HepG2 (cell line): ENCODE measurements around the gene FAM131A. TPM values are rescaled to one million over a fixed set of nuclear protein-coding genes. Genes with fewer than 3 reads are reported as not detected.

Source experiments
- FOXA1 ChIP-seq, 2 experiments: fragments of 450-650 bp in 1 of 2; sonication (generic) in 1 of 2; formaldehyde crosslinking in 1 of 2; IDR thresholded peaks; 2 replicates each; pipeline versions ENCODE4 v1.4.0 to v1.6.1; 2016 to 2020; ENCODE audit warnings: missing genetic modification reagents in 1 of 2
- IRX3 ChIP-seq: sonication (generic); formaldehyde crosslinking; IDR thresholded peaks from 2 replicates; pipeline ENCODE4 v1.8.1; 2023; ENCODE audit warnings: mild to moderate bottlenecking, low read depth, missing genetic modification reagents, borderline replicate concordance
- MTA3 ChIP-seq: sonication (generic); formaldehyde crosslinking; IDR thresholded peaks from 2 replicates; pipeline ENCODE4 v1.4.0; 2020; ENCODE audit warnings: missing genetic modification reagents
- SRF ChIP-seq: IDR thresholded peaks from 2 replicates; pipeline ENCODE4 v1.6.1; 2011; ENCODE audit warnings: mild to moderate bottlenecking, low read depth, low read length, moderate library complexity
- ZBTB20 ChIP-seq: sonication (generic); formaldehyde crosslinking; IDR thresholded peaks from 2 replicates; pipeline ENCODE4 v1.8.1; 2023; ENCODE audit warnings: missing genetic modification reagents, low read depth, mild to moderate bottlenecking, borderline replicate concordance
- ZKSCAN5 ChIP-seq: sonication (generic); formaldehyde crosslinking; IDR thresholded peaks from 2 replicates; pipeline ENCODE4 v1.5.1; 2020; ENCODE audit warnings: mild to moderate bottlenecking, missing genetic modification reagents
- ZNF343 ChIP-seq: sonication (generic); formaldehyde crosslinking; IDR thresholded peaks from 2 replicates; pipeline ENCODE4 v1.4.0; 2020; ENCODE audit warnings: mild to moderate bottlenecking, missing genetic modification reagents
- ZNF629 ChIP-seq: sonication (generic); formaldehyde crosslinking; conservative IDR thresholded peaks from 2 replicates; pipeline ENCODE4 v1.5.0; 2020; ENCODE audit warnings: missing genetic modification reagents
- polyA plus RNA-seq, 8 experiments: library from polyadenylated mRNA; depleted of rRNA in 3 of 8; stranded (reverse) in 7 of 8; unstranded in 1 of 8; fragments of >200 nt; fragmentation: Illumina TruSeq in 4 of 8; extraction: Trizol in 4 of 8; gene quantifications; 2 replicates each; pipeline versions ENCODE4 v1.2.1 to v1.2.3, GENCODE V29; 2011 to 2016; ENCODE audit warnings: low read depth in 4 of 8, missing spikeins in 1 of 8, mixed read lengths in 1 of 8; ENCODE audit not compliant: insufficient read depth in 1 of 8
- total RNA-seq, 5 experiments: library from RNA; depleted of rRNA; stranded (reverse); fragments of >200 nt; fragmentation: Illumina TruSeq; extraction: Trizol; gene quantifications; 2 replicates each; pipeline ENCODE4 v1.2.3, GENCODE V29; 2016; ENCODE audit warnings: low read depth in 1 of 5
- TF ChIP-seq, protein P1 (sequence below): sonication (generic); formaldehyde crosslinking; conservative IDR thresholded peaks from 2 replicates; pipeline ENCODE4 v1.4.0; 2020; ENCODE audit warnings: missing genetic modification reagents
- TF ChIP-seq, protein P2 (sequence below): sonication (generic); formaldehyde crosslinking; conservative IDR thresholded peaks from 2 replicates; pipeline ENCODE4 v1.4.0; 2020; ENCODE audit warnings: mild to moderate bottlenecking, missing genetic modification reagents, moderate library complexity
- TF ChIP-seq, protein P3 (sequence below): sonication (generic); formaldehyde crosslinking; IDR thresholded peaks from 2 replicates; pipeline ENCODE4 v1.8.0; 2022; ENCODE audit warnings: missing genetic modification reagents, mild to moderate bottlenecking, borderline replicate concordance
- TF ChIP-seq, protein P4 (sequence below): sonication (generic); formaldehyde crosslinking; IDR thresholded peaks from 2 replicates; pipeline ENCODE4 v1.5.1; 2020; ENCODE audit warnings: mild to moderate bottlenecking, missing genetic modification reagents, moderate library complexity

Gene FAM131A
- total and polyA plus RNA-seq, 2 of the 13 experiments (the other 11 are each of a cell fraction or from before 2014, with no cell fraction given): 9.2 to 9.3 TPM

DNA sequence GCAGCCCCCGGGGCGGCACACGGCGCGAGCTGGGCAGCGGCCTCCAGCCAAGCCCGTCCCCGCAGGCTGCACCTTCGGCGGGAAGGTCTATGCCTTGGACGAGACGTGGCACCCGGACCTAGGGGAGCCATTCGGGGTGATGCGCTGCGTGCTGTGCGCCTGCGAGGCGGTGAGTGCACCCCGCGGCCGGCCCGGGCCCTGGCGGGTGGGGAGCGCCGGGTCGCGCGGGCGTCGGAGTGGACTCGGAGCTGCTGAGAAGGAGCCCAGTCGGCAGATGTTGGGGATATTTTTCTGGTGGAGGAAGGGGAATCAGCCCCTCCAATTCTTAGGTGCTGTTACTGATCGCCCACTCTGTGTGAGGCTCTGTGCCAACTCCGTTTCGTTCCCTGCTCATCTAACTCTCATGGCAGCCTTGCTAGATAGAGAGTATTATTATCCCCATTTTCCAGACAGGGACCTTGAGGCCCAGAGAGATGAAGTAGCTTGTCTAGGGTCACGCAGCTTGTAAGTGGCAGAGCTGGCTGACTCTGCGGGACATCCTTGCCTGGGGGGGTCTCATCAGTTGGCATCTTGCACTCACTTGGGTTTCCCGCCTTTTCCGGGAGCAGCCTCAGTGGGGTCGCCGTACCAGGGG lies 43.3 kb downstream of the FAM131A start (continued):
- TF ChIP-seq, protein P1, sequence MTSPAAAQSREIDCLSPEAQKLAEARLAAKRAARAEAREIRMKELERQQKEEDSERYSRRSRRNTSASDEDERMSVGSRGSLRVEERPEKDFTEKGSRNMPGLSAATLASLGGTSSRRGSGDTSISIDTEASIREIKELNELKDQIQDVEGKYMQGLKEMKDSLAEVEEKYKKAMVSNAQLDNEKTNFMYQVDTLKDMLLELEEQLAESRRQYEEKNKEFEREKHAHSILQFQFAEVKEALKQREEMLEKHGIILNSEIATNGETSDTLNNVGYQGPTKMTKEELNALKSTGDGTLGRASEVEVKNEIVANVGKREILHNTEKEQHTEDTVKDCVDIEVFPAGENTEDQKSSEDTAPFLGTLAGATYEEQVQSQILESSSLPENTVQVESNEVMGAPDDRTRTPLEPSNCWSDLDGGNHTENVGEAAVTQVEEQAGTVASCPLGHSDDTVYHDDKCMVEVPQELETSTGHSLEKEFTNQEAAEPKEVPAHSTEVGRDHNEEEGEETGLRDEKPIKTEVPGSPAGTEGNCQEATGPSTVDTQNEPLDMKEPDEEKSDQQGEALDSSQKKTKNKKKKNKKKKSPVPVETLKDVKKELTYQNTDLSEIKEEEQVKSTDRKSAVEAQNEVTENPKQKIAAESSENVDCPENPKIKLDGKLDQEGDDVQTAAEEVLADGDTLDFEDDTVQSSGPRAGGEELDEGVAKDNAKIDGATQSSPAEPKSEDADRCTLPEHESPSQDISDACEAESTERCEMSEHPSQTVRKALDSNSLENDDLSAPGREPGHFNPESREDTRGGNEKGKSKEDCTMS (CRISPR knock-in tag): no peak
- no peak for TF ChIP-seq ZNF343
- TF ChIP-seq SRF: no peak
- no peak for TF ChIP-seq MTA3
- no peak for TF ChIP-seq FOXA1 (IDR thresholded peaks at IDR 0.05)
- TF ChIP-seq FOXA1 (CRISPR knock-in tag; IDR thresholded peaks at IDR 0.05): no peak
- TF ChIP-seq, protein P2, sequence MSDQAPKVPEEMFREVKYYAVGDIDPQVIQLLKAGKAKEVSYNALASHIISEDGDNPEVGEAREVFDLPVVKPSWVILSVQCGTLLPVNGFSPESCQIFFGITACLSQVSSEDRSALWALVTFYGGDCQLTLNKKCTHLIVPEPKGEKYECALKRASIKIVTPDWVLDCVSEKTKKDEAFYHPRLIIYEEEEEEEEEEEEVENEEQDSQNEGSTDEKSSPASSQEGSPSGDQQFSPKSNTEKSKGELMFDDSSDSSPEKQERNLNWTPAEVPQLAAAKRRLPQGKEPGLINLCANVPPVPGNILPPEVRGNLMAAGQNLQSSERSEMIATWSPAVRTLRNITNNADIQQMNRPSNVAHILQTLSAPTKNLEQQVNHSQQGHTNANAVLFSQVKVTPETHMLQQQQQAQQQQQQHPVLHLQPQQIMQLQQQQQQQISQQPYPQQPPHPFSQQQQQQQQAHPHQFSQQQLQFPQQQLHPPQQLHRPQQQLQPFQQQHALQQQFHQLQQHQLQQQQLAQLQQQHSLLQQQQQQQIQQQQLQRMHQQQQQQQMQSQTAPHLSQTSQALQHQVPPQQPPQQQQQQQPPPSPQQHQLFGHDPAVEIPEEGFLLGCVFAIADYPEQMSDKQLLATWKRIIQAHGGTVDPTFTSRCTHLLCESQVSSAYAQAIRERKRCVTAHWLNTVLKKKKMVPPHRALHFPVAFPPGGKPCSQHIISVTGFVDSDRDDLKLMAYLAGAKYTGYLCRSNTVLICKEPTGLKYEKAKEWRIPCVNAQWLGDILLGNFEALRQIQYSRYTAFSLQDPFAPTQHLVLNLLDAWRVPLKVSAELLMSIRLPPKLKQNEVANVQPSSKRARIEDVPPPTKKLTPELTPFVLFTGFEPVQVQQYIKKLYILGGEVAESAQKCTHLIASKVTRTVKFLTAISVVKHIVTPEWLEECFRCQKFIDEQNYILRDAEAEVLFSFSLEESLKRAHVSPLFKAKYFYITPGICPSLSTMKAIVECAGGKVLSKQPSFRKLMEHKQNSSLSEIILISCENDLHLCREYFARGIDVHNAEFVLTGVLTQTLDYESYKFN (CRISPR knock-in tag): no peak
- TF ChIP-seq ZNF629 (CRISPR knock-in tag): peak; percentile 80
- TF ChIP-seq, protein P3, sequence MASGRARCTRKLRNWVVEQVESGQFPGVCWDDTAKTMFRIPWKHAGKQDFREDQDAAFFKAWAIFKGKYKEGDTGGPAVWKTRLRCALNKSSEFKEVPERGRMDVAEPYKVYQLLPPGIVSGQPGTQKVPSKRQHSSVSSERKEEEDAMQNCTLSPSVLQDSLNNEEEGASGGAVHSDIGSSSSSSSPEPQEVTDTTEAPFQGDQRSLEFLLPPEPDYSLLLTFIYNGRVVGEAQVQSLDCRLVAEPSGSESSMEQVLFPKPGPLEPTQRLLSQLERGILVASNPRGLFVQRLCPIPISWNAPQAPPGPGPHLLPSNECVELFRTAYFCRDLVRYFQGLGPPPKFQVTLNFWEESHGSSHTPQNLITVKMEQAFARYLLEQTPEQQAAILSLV (CRISPR knock-in tag): no peak
- no peak for TF ChIP-seq IRX3 (CRISPR knock-in tag)
- no peak for TF ChIP-seq ZKSCAN5 (CRISPR knock-in tag)
- no peak for TF ChIP-seq ZBTB20 (CRISPR knock-in tag)
- TF ChIP-seq, protein P4, sequence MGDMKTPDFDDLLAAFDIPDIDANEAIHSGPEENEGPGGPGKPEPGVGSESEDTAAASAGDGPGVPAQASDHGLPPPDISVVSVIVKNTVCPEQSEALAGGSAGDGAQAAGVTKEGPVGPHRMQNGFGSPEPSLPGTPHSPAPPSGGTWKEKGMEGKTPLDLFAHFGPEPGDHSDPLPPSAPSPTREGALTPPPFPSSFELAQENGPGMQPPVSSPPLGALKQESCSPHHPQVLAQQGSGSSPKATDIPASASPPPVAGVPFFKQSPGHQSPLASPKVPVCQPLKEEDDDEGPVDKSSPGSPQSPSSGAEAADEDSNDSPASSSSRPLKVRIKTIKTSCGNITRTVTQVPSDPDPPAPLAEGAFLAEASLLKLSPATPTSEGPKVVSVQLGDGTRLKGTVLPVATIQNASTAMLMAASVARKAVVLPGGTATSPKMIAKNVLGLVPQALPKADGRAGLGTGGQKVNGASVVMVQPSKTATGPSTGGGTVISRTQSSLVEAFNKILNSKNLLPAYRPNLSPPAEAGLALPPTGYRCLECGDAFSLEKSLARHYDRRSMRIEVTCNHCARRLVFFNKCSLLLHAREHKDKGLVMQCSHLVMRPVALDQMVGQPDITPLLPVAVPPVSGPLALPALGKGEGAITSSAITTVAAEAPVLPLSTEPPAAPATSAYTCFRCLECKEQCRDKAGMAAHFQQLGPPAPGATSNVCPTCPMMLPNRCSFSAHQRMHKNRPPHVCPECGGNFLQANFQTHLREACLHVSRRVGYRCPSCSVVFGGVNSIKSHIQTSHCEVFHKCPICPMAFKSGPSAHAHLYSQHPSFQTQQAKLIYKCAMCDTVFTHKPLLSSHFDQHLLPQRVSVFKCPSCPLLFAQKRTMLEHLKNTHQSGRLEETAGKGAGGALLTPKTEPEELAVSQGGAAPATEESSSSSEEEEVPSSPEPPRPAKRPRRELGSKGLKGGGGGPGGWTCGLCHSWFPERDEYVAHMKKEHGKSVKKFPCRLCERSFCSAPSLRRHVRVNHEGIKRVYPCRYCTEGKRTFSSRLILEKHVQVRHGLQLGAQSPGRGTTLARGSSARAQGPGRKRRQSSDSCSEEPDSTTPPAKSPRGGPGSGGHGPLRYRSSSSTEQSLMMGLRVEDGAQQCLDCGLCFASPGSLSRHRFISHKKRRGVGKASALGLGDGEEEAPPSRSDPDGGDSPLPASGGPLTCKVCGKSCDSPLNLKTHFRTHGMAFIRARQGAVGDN (CRISPR knock-in tag): peak; percentile 25
